Measurements from ENCODE around the gene WNT3A.

DNA sequence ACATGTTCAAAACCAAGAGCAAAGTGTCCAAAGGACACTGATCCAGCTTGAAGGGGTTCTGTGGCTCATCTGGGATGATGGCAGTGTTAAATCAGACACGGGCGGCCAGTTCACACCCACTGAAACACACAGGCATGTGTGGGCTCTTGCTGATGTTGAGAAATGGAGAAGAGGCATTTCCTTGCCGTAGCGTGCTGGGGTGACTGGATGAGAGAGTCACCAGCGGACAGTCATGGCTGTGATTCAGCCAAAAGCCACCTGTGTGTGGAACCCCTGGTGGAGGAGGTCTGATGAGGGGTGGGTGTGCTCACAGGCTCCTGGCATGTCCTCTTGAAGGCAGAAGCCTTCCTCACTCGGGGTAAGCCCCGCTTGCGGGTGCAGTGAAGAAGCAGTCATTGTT, 89.1 kb downstream of the WNT3A start:
- TF ChIP-seq, protein P1, sequence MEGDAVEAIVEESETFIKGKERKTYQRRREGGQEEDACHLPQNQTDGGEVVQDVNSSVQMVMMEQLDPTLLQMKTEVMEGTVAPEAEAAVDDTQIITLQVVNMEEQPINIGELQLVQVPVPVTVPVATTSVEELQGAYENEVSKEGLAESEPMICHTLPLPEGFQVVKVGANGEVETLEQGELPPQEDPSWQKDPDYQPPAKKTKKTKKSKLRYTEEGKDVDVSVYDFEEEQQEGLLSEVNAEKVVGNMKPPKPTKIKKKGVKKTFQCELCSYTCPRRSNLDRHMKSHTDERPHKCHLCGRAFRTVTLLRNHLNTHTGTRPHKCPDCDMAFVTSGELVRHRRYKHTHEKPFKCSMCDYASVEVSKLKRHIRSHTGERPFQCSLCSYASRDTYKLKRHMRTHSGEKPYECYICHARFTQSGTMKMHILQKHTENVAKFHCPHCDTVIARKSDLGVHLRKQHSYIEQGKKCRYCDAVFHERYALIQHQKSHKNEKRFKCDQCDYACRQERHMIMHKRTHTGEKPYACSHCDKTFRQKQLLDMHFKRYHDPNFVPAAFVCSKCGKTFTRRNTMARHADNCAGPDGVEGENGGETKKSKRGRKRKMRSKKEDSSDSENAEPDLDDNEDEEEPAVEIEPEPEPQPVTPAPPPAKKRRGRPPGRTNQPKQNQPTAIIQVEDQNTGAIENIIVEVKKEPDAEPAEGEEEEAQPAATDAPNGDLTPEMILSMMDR (IDR thresholded peaks at IDR 0.05), result no peak
- TF ChIP-seq POLR2A (IDR thresholded peaks at IDR 0.05), result no peak
